Right atrium auricular region (tissue), 2 donors: ENCODE measurements around the gene SLC34A3. TPM values are rescaled to one million over a fixed set of nuclear protein-coding genes. Genes with fewer than 3 reads are reported as not detected.
A peak's percentile ranks its signal among the peaks of the same experiment; 100 is the strongest.

ENCODE experiments used
- DNase-seq: peaks from one replicate; pipeline ENCODE4 v3.0.0-alpha.2; 2019; ENCODE audit warnings: low spot score
- H3K27ac ChIP-seq, 2 donors: fragments of 200-600 bp; sonication (generic); 1 replicate in 1 of 2; 2 replicates in 1 of 2; pipeline ENCODE4 v1.5.1; 2016 to 2019
- H3K27me3 ChIP-seq, 2 donors: fragments of 200-600 bp; sonication (generic); one replicate each; pipeline versions ENCODE4 v1.5.1 to v1.6.0; 2017 to 2019
- H3K36me3 ChIP-seq: fragments of 200-600 bp; sonication (generic); one replicate; pipeline ENCODE4 v1.5.1; 2016
- H3K4me1 ChIP-seq, 2 donors: fragments of 200-600 bp; sonication (generic); one replicate each; pipeline versions ENCODE4 v1.5.1 to v1.6.0; 2017 to 2019
- H3K4me3 ChIP-seq, 2 donors: fragments of 200-600 bp; sonication (generic); 1 replicate in 1 of 2; 2 replicates in 1 of 2; pipeline ENCODE4 v1.5.1; 2017 to 2019; ENCODE audit warnings: mild to moderate bottlenecking in 1 of 2, moderate library complexity in 1 of 2
- H3K9me3 ChIP-seq, 2 donors: fragments of 200-600 bp; sonication (generic); one replicate each; pipeline ENCODE4 v1.5.1; 2019
- total RNA-seq, 2 donors: library from RNA; depleted of rRNA; stranded (reverse); fragments of >200 nt; gene quantifications; one replicate each; pipeline ENCODE4 v1.1.0, GENCODE V29; 2016
- TF ChIP-seq, protein P1 (sequence below), 2 donors: fragments of 200-600 bp; sonication (generic); IDR thresholded peaks; one replicate each; pipeline ENCODE4 v1.5.1; 2019; ENCODE audit warnings: antibody characterized with exemption in 2 of 2

SLC34A3 gene
- total RNA-seq, 2 donors from 2014 or later: not detected

GRCh38 chr9:137198051-137198901 is 32.4 kb upstream of the SLC34A3 start:
- no peak overlapping the region for H3K27ac ChIP-seq

GRCh38 chr9:137198902-137199283 is 31.8 kb upstream of the SLC34A3 start:
- peaks cover 0 to 89% of the 10 kb centered on the region in 2 donors for H3K4me1 ChIP-seq
- TF ChIP-seq, protein P1, sequence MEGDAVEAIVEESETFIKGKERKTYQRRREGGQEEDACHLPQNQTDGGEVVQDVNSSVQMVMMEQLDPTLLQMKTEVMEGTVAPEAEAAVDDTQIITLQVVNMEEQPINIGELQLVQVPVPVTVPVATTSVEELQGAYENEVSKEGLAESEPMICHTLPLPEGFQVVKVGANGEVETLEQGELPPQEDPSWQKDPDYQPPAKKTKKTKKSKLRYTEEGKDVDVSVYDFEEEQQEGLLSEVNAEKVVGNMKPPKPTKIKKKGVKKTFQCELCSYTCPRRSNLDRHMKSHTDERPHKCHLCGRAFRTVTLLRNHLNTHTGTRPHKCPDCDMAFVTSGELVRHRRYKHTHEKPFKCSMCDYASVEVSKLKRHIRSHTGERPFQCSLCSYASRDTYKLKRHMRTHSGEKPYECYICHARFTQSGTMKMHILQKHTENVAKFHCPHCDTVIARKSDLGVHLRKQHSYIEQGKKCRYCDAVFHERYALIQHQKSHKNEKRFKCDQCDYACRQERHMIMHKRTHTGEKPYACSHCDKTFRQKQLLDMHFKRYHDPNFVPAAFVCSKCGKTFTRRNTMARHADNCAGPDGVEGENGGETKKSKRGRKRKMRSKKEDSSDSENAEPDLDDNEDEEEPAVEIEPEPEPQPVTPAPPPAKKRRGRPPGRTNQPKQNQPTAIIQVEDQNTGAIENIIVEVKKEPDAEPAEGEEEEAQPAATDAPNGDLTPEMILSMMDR (IDR thresholded peaks at IDR 0.05): no peak
- no peaks in the 10 kb centered on the region for H3K27me3 ChIP-seq
- no peaks in the 10 kb centered on the region for H3K36me3 ChIP-seq
- no peak overlapping the region for H3K27ac ChIP-seq
- no peaks in the 10 kb centered on the region for H3K9me3 ChIP-seq
- no peak for DNase-seq
- peak overlapping the region in 1 of 2 donors; percentile 71 for H3K4me3 ChIP-seq

More at GRCh38 chr9:137198051-137198901, 32.4 kb upstream of the SLC34A3 start:
- peaks cover 0 to 85% of the 10 kb centered on the region in 2 donors for H3K4me1 ChIP-seq
- no peak for DNase-seq
- H3K36me3 ChIP-seq: no peaks in the 10 kb centered on the region
- H3K4me3 ChIP-seq: peak overlapping the region in 1 of 2 donors; percentile 71
- no peaks in the 10 kb centered on the region for H3K9me3 ChIP-seq
- TF ChIP-seq, protein P1 (IDR thresholded peaks at IDR 0.05): no peak
- H3K27me3 ChIP-seq: no peaks in the 10 kb centered on the region

DNA sequence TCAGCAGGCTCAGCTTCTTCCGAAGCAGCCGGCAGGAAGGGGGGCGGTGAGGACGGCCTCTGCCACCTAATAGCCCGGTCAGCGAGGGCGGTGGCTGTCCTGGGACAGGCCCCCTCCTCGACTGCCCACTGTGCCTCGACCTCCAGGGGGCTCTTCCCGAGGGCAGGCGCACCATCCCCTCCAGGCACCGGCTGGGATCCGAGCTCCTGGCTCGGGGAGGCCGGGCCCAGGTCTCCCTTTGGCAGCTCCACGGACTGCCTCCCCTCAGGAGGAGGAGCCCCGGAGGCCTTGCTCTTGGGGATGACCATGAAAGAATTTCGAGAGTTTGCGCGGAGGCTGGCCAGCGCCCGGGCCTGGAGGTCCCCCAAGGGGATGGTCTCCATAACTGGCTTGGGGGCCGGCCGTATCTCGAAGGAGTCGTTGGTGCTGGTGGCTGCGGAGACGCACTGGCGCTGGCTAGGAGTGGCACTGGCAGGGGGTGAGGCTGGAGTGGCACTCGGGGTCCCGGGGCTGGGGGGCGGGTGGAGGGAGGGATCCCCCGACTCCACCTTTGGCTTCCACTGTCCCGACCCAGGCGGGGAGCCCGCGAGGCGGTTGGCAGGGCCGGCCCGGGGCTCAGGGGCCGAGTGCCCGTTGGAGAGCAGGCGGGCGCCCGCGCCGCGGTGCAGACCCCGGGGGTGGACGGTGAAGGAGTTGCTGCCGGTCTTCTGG is 31.1 kb upstream of the SLC34A3 start:
- Histone ChIP-seq H3K4me3 (peak overlapping the region; percentile 38 to 71), H3K4me1 (peaks cover 0 to 89% of the 10 kb centered on the region in 2 donors)

DNA sequence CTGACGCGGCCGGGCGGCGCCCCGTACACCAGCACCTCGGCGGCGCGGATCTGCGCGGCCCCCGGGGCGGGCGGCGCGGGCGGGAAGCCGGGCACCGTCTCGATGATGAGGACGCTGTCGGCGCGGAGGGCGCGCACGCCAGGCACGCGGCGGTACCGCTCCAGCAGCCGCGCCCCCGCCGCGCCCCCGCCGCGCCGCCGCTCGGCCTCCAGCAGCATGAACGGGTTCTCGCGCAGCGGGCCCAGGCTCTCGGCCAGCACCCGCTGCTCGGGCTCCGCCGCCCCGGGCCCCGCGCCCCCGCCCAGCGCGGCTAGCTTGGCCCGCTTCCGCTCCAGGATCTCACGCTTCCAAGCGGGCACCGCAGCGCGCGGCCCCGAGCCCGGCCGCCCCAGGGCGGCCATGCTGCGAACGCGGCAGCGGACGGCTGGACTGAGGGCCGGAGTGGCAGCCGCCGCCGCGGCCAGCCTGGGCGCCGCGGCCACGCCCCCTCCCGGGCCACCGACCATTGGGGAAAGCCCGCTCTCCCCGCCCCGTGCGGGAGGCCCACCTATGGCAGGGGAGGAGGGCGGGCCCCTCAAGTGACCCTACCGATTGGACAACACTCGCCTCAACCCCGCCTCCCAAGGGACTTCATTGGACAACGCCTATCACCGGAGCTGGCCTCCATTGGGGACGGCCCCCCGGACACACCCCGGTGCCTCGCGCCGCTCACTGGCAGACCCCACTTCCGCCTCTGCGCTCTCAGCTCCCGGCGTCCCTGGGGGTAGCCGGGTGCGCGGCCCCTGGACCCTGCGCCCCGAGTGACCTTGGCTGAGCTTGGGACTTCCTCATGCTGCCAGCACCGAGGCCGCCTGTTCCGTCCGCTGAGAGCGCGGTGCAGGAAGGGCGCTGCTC is 30.1 kb upstream of the SLC34A3 start, which contains the start of gene TPRN:
TPRN (minus strand) TSS at position 431 of the 894 bp plus-strand sequence; CDS start at position 401, 30 bp downstream.
- Histone ChIP-seq H3K4me1 (peaks cover 0 to 84% of the 10 kb centered on the region in 2 donors), H3K36me3 (no peaks in the 10 kb centered on the region), H3K9me3 (no peaks in the 10 kb centered on the region), H3K27me3 (no peaks in the 10 kb centered on the region), H3K27ac (peak within 1 kb of the TSS; percentile 73 to 75), H3K4me3 (peak within 1 kb of the TSS; percentile 56 to 71)
- TF ChIP-seq, protein P1 (IDR thresholded peaks at IDR 0.05): no peak
- peak; percentile 100 for DNase-seq

More for the DNA sequence above, 31.1 kb upstream of the SLC34A3 start:
- no peaks in the 10 kb centered on the region for H3K9me3 ChIP-seq
- TF ChIP-seq, protein P1 (IDR thresholded peaks at IDR 0.05): no peak
- peak overlapping the region in 1 of 2 donors; percentile 55 for H3K27ac ChIP-seq
- no peaks in the 10 kb centered on the region for H3K36me3 ChIP-seq
- no peaks in the 10 kb centered on the region for H3K27me3 ChIP-seq
- no peak for DNase-seq

DNA sequence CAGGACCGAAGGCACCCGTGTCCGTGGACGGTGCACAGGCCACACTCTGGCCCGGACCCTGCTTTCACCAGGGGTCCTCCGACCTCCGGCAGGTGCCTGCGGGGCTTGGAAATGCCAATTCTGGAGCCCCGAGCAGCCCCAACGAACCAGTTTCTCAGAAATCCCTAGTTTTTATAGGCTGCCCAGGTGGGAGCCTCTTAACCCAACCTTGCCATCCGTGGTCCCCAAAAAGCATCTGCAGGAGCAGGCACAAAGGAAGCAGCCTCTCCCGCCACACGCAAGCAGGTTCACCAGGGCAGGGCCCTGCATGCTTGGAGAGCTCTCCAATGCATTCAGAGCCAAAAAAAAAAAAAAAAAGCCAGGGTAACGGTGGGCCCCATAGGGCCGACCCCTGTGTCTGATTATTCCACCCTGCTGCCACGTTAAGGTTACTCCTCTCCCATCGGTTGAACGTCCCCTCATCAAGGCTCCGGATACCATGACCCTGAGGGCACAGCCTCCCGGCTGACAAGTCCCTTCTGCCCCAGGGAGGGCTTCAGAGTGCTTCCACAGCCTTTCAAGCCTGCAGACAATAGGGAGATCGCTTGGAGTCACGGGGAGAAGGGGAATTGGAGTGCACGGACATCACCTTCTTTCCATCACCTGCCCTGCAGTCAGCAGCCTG is 29.4 kb upstream of the SLC34A3 start:
- no peaks in the 10 kb centered on the region for H3K9me3 ChIP-seq
- DNase-seq: no peak
- no peaks in the 10 kb centered on the region for H3K36me3 ChIP-seq
- no peaks in the 10 kb centered on the region for H3K27me3 ChIP-seq
- peak overlapping the region; percentile 56 to 71 for H3K4me3 ChIP-seq
- TF ChIP-seq, protein P1 (IDR thresholded peaks at IDR 0.05): no peak
- H3K4me1 ChIP-seq: peaks cover 0 to 83% of the 10 kb centered on the region in 2 donors
- H3K27ac ChIP-seq: peak overlapping the region; percentile 73 to 75
